GM12873 (cell line): Measurements from ENCODE around the gene TOM1.

Source experiments
- CTCF ChIP-seq: IDR thresholded peaks from 2 replicates; pipeline ENCODE4 v1.5.1; 2012; ENCODE audit warnings: low read depth, mild to moderate bottlenecking, moderate library complexity, low read length, control low read depth; ENCODE audit not compliant: insufficient read depth; ENCODE audit errors: missing control alignments

The TOM1 gene

DNA sequence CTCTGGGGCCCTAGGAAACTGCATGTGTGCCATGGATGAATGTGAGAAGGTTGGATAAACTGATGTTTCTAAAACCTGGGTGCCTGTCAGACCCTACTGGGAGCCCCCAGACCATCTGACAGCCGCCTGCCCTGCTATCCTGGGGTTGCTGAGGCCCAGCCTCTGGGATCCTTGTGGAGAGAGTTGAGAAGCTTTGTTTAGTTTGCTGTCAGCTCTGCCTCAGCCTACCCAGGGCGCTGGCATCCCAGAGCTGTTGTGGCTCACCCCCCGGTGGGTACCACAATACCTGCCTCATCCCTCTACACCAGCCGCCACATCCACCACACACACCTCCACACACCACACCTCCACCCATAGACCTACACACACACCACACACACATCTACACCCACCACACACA, 42.7 kb downstream of the TOM1 start:
- no peak for TF ChIP-seq CTCF

- TF ChIP-seq CTCF = no peak
Observed at GRCh38 chr22:35343664-35344550, 44.2 kb downstream of the TOM1 start.

- no peak for TF ChIP-seq CTCF
Observed at GRCh38 chr22:35344956-35345690, 45.4 kb downstream of the TOM1 start.

GRCh38 chr22:35345808-35346505, 46.3 kb downstream of the TOM1 start:
- no peak for TF ChIP-seq CTCF

DNA sequence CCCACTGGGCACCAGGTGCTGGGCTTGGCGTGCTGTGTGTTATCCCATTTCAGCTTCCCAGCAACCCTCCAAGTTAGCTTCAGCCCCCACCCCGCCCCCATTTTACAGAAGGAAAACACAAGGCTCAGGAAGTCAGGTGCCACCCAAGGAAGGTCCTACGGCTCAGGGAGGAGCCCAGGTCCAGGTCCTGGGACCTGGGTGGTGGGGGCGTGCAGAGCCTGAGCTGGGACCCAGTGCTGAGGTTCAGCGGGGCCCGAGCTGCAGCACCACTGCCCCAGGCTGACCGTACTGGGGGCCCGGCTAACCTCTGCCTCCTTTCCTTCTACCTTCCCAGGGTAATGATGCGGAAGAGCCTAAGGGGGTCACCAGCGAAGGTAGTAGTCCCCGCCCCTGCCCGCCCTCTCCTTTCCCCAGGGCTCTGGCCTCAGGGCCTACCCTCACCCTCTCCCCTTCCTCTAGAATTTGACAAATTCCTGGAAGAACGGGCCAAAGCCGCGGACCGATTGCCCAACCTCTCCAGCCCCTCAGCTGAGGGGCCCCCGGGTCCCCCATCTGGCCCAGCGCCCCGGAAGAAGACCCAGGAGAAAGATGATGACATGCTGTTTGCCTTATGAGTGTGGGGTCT, 47.0 kb downstream of the TOM1 start:
- no peak for TF ChIP-seq CTCF

GRCh38 chr22:35347462-35347861, 47.8 kb downstream of the TOM1 start:
- no peak for TF ChIP-seq CTCF
